Thyroid gland (tissue), 4 donors: Measurements from ENCODE around the gene PRSS3.

Source experiments
- CTCF ChIP-seq, 6 experiments: fragments of 200-600 bp in 3 of 6; fragments of 450-650 bp in 3 of 6; sonication (generic) in 3 of 6; IDR thresholded peaks; one replicate each; pipeline ENCODE4 v1.5.1; 2016 to 2019; ENCODE audit warnings: antibody characterized with exemption in 6 of 6, mild to moderate bottlenecking in 2 of 6, inconsistent platforms in 1 of 6, moderate library complexity in 1 of 6
- POLR2A ChIP-seq, 2 donors: fragments of 450-650 bp; IDR thresholded peaks; one replicate each; pipeline ENCODE4 v1.6.1; 2017; ENCODE audit warnings: antibody characterized with exemption in 2 of 2, mild to moderate bottlenecking in 2 of 2, moderate library complexity in 1 of 2

- TF ChIP-seq CTCF (IDR thresholded peaks at IDR 0.05) (peak; percentile 52 to 85 (median 60)), POLR2A (IDR thresholded peaks at IDR 0.05) (no peak)
These were observed 16.5 kb upstream of the PRSS3 start for GRCh38 chr9:33778700-33779351.
